Mesendoderm (in vitro differentiated cells): ENCODE results near the gene TNFAIP8L1.

ENCODE experiments used
- DNase-seq: peaks from one replicate; pipeline ENCODE4 v3.0.0; 2013
- H2AK5ac ChIP-seq: 2 replicates; pipeline ENCODE4 v1.6.1; 2013; ENCODE audit warnings: low read length, inconsistent platforms
- H2BK120ac ChIP-seq: 2 replicates; pipeline ENCODE4 v1.6.1; 2013; ENCODE audit warnings: low read depth, mild to moderate bottlenecking, low read length, moderate library complexity, mixed read lengths
- H2BK15ac ChIP-seq: replicated peaks from 2 replicates; pipeline ENCODE4 v1.6.1; 2013; ENCODE audit warnings: low read depth, mild to moderate bottlenecking, moderate library complexity
- H2BK5ac ChIP-seq: 2 replicates; pipeline ENCODE4 v1.6.1; 2013; ENCODE audit warnings: low read length, inconsistent platforms
- H3K18ac ChIP-seq: 2 replicates; pipeline ENCODE4 v1.6.1; 2013; ENCODE audit warnings: mild to moderate bottlenecking, low read length, mixed read lengths
- H3K23ac ChIP-seq: one replicate; pipeline ENCODE4 v1.6.1; 2013; ENCODE audit warnings: low read length
- H3K27ac ChIP-seq: 2 replicates; pipeline ENCODE4 v1.5.1; 2013; ENCODE audit warnings: low read depth, mild to moderate bottlenecking, inconsistent platforms, low read length, moderate library complexity
- H3K27me3 ChIP-seq: 2 replicates; pipeline ENCODE4 v1.6.1; 2013; ENCODE audit warnings: low read length, control low read depth, mild to moderate bottlenecking, inconsistent platforms; ENCODE audit not compliant: insufficient read depth, poor library complexity
- H3K36me3 ChIP-seq: 2 replicates; pipeline ENCODE4 v1.6.1; 2013; ENCODE audit warnings: low read length, inconsistent platforms; ENCODE audit not compliant: control insufficient read depth, insufficient read depth
- H3K4ac ChIP-seq: one replicate; pipeline ENCODE4 v1.6.1; 2013; ENCODE audit warnings: low read depth, mild to moderate bottlenecking, low read length, moderate library complexity
- H3K4me1 ChIP-seq: 2 replicates; pipeline ENCODE4 v1.6.1; 2013; ENCODE audit warnings: low read depth, low read length, inconsistent platforms; ENCODE audit not compliant: control insufficient read depth
- H3K4me2 ChIP-seq: 2 replicates; pipeline ENCODE4 v1.6.1; 2013; ENCODE audit warnings: low read length
- H3K4me3 ChIP-seq: 2 replicates; pipeline ENCODE4 v1.5.1; 2013; ENCODE audit warnings: mild to moderate bottlenecking, low read length
- H3K56ac ChIP-seq: one replicate; pipeline ENCODE4 v1.6.1; 2013; ENCODE audit warnings: low read length
- H3K79me1 ChIP-seq: 2 replicates; pipeline ENCODE4 v1.6.1; 2013; ENCODE audit warnings: low read length, inconsistent platforms
- H3K79me2 ChIP-seq: 2 replicates; pipeline ENCODE4 v1.6.1; 2013; ENCODE audit warnings: mild to moderate bottlenecking, low read length; ENCODE audit not compliant: control insufficient read depth, insufficient read depth
- H3K9ac ChIP-seq: 2 replicates; pipeline ENCODE4 v1.6.1; 2013; ENCODE audit warnings: low read length, inconsistent platforms
- H4K5ac ChIP-seq: one replicate; pipeline ENCODE4 v1.6.1; 2013; ENCODE audit warnings: low read length
- H4K8ac ChIP-seq: one replicate; pipeline ENCODE4 v1.6.1; 2013; ENCODE audit warnings: low read depth, mild to moderate bottlenecking, control low read depth, low read length, moderate library complexity
- WGBS: extraction: QIAGEN DNeasy Blood & Tissue Kit; methylation state at CpG from one replicate; pipeline ENCODE4 v1.1.7; 2013; ENCODE audit warnings: low lambda C conversion rate, missing lambda C conversion rate; ENCODE audit not compliant: insufficient coverage; ENCODE audit errors: extremely low coverage; 5-methylcytosine and 5-hydroxymethylcytosine counted together

Gene TNFAIP8L1

GRCh38 chr19:4692251-4693077 is 53.1 kb downstream of the TNFAIP8L1 start:
- H3K4me1 ChIP-seq, result no peaks in the 10 kb centered on the region
- no peak overlapping the region for H3K4ac ChIP-seq
- no peak overlapping the region for H3K27ac ChIP-seq
- no peak overlapping the region for H3K4me3 ChIP-seq
- no CpG with 5 or more reads among the region's 27 CpGs for WGBS
- H3K4me2 ChIP-seq, result no peak overlapping the region
- H2BK120ac ChIP-seq, result no peak overlapping the region
- no peak overlapping the region for H3K18ac ChIP-seq
- H2AK5ac ChIP-seq, result no peak overlapping the region
- H3K23ac ChIP-seq, result no peak overlapping the region
- H3K79me2 ChIP-seq, result no peaks in the 10 kb centered on the region
- no peak overlapping the region for H4K8ac ChIP-seq
- peaks cover 13% of the 10 kb centered on the region for H3K36me3 ChIP-seq
- H3K27me3 ChIP-seq, result no peaks in the 10 kb centered on the region
- no peak overlapping the region for H2BK15ac ChIP-seq
- no peak overlapping the region for H3K9ac ChIP-seq
- no peak overlapping the region for H4K5ac ChIP-seq
- H3K79me1 ChIP-seq, result no peaks in the 10 kb centered on the region
- no peak overlapping the region for H2BK5ac ChIP-seq
- H3K56ac ChIP-seq, result no peak overlapping the region
- no peak for DNase-seq

GRCh38 chr19:4693078-4693350 is 53.7 kb downstream of the TNFAIP8L1 start:
- H3K4me3 ChIP-seq, result no peak overlapping the region
- H3K79me2 ChIP-seq, result no peaks in the 10 kb centered on the region
- no CpG with 5 or more reads among the region's 7 CpGs for WGBS
- no peaks in the 10 kb centered on the region for H3K79me1 ChIP-seq
- no peak overlapping the region for H3K4me2 ChIP-seq
- H2BK5ac ChIP-seq, result no peak overlapping the region
- H2BK15ac ChIP-seq, result no peak overlapping the region
- no peak overlapping the region for H2BK120ac ChIP-seq
- no peak overlapping the region for H3K4ac ChIP-seq
- no peak overlapping the region for H3K18ac ChIP-seq
- no peak overlapping the region for H2AK5ac ChIP-seq
- H3K27ac ChIP-seq, result no peak overlapping the region
- H3K36me3 ChIP-seq, result peaks cover 13% of the 10 kb centered on the region
- H4K5ac ChIP-seq, result no peak overlapping the region
- no peaks in the 10 kb centered on the region for H3K4me1 ChIP-seq
- H4K8ac ChIP-seq, result no peak overlapping the region
- no peaks in the 10 kb centered on the region for H3K27me3 ChIP-seq
- no peak overlapping the region for H3K9ac ChIP-seq
- no peak for DNase-seq
- no peak overlapping the region for H3K56ac ChIP-seq
- H3K23ac ChIP-seq, result no peak overlapping the region

GRCh38 chr19:4693471-4694121 is 54.3 kb downstream of the TNFAIP8L1 start:
- no peaks in the 10 kb centered on the region for H3K79me2 ChIP-seq
- H3K27me3 ChIP-seq, result no peaks in the 10 kb centered on the region
- no peak overlapping the region for H4K5ac ChIP-seq
- H3K4me1 ChIP-seq, result no peaks in the 10 kb centered on the region
- no peak overlapping the region for H3K4me2 ChIP-seq
- no peak overlapping the region for H2BK120ac ChIP-seq
- no peaks in the 10 kb centered on the region for H3K79me1 ChIP-seq
- no peak overlapping the region for H3K56ac ChIP-seq
- no peak overlapping the region for H3K23ac ChIP-seq
- no peak overlapping the region for H2BK15ac ChIP-seq
- H3K4me3 ChIP-seq, result no peak overlapping the region
- H3K27ac ChIP-seq, result no peak overlapping the region
- no peak overlapping the region for H2BK5ac ChIP-seq
- peaks cover 13% of the 10 kb centered on the region for H3K36me3 ChIP-seq
- no peak for DNase-seq
- WGBS, result no CpG with 5 or more reads among the region's 15 CpGs
- H2AK5ac ChIP-seq, result no peak overlapping the region
- H3K4ac ChIP-seq, result no peak overlapping the region
- no peak overlapping the region for H3K9ac ChIP-seq
- no peak overlapping the region for H4K8ac ChIP-seq
- H3K18ac ChIP-seq, result no peak overlapping the region

GRCh38 chr19:4694211-4694987 is 55.1 kb downstream of the TNFAIP8L1 start:
- no peak for DNase-seq
- no peak overlapping the region for H3K4me2 ChIP-seq
- H2BK120ac ChIP-seq, result no peak overlapping the region
- H3K27me3 ChIP-seq, result no peaks in the 10 kb centered on the region
- no CpG with 5 or more reads among the region's 22 CpGs for WGBS
- no peak overlapping the region for H2BK5ac ChIP-seq
- no peak overlapping the region for H4K8ac ChIP-seq
- no peak overlapping the region for H2AK5ac ChIP-seq
- H4K5ac ChIP-seq, result no peak overlapping the region
- H3K9ac ChIP-seq, result no peak overlapping the region
- H3K4me3 ChIP-seq, result no peak overlapping the region
- no peak overlapping the region for H3K4ac ChIP-seq
- no peaks in the 10 kb centered on the region for H3K79me1 ChIP-seq
- no peak overlapping the region for H3K27ac ChIP-seq
- H3K79me2 ChIP-seq, result no peaks in the 10 kb centered on the region
- H3K4me1 ChIP-seq, result no peaks in the 10 kb centered on the region
- no peak overlapping the region for H3K18ac ChIP-seq
- no peak overlapping the region for H3K56ac ChIP-seq
- H3K23ac ChIP-seq, result no peak overlapping the region
- no peak overlapping the region for H2BK15ac ChIP-seq
- H3K36me3 ChIP-seq, result peaks cover 13% of the 10 kb centered on the region

GRCh38 chr19:4695224-4695731 is 56.0 kb downstream of the TNFAIP8L1 start:
- Histone ChIP-seq H3K4me3 (no peak overlapping the region), H3K27me3 (no peaks in the 10 kb centered on the region), H3K4me1 (no peaks in the 10 kb centered on the region), H4K8ac (no peak overlapping the region), H3K56ac (no peak overlapping the region), H3K4ac (no peak overlapping the region), H2BK15ac (no peak overlapping the region), H3K4me2 (no peak overlapping the region), H3K9ac (no peak overlapping the region), H3K27ac (no peak overlapping the region), H2BK5ac (no peak overlapping the region), H2BK120ac (no peak overlapping the region), H3K18ac (no peak overlapping the region), H3K79me1 (no peaks in the 10 kb centered on the region), H2AK5ac (no peak overlapping the region), H3K36me3 (peaks cover 13% of the 10 kb centered on the region), H4K5ac (no peak overlapping the region), H3K23ac (no peak overlapping the region), H3K79me2 (no peaks in the 10 kb centered on the region)
- DNase-seq, result no peak
- no CpG with 5 or more reads among the region's 19 CpGs for WGBS
